ENCODE measurements around the gene ADAMTS13. TPM values are rescaled to one million over a fixed set of nuclear protein-coding genes. Genes with fewer than 3 reads are reported as not detected.
A peak's percentile ranks its signal among the peaks of the same experiment; 100 is the strongest.

ADAMTS13 gene
- total RNA-seq, 1 donor from 2014 or later = 2.0 TPM

DNA sequence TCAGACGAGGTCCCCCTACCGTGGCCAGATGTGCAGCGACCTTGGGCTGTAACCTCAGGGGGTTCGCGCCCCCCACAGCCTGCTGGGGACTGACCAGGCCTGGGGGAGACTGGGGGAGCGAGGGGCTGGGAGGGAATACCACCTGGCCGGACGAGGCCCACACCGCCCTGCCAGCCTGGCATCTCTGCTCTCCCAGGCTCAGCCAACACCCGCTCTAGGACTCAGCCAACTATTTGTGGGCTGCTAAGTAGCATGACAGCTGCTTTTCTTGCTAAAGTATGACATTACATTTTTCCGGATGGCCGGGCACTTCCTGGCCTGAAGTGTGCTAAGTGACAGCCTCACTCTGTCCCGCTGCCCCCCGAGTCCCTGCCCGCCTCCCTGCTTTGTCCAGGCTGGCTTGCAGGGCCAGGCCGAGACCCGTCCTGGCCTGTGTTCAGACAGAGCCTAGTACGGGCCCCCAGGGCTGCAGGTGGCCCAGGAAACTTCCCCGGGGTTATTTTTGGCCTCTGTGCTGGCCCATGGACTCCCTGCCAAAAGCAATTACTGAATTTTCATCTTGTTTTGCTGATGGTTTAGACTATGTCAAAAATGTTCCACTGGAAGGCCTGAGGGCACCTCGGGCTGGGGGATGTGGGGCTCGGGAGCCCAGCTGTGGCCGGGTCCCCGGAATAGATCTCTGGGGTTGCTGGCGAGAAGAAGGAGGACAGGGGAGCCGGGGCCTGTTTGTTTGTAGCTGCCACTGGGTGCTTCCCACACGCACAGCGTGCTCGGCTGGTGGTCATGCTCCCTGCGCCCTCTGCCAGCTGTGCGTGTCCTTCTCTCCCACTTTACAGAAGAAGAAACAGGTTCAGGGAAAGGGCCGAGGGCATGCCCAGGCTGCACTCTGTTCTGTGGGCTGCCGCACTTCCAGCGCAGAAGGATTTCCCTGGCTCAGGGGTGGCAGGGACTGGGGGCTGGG lies 70.2 kb downstream of the ADAMTS13 start:
- no peaks in the 10 kb centered on the region for H3K36me3 ChIP-seq
- TF ChIP-seq, protein P1, sequence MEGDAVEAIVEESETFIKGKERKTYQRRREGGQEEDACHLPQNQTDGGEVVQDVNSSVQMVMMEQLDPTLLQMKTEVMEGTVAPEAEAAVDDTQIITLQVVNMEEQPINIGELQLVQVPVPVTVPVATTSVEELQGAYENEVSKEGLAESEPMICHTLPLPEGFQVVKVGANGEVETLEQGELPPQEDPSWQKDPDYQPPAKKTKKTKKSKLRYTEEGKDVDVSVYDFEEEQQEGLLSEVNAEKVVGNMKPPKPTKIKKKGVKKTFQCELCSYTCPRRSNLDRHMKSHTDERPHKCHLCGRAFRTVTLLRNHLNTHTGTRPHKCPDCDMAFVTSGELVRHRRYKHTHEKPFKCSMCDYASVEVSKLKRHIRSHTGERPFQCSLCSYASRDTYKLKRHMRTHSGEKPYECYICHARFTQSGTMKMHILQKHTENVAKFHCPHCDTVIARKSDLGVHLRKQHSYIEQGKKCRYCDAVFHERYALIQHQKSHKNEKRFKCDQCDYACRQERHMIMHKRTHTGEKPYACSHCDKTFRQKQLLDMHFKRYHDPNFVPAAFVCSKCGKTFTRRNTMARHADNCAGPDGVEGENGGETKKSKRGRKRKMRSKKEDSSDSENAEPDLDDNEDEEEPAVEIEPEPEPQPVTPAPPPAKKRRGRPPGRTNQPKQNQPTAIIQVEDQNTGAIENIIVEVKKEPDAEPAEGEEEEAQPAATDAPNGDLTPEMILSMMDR (IDR thresholded peaks at IDR 0.05) = no peak
- DNase-seq (no peak), ATAC-seq (peak; percentile 10)
- intact Hi-C loops (cut with DNase I) = no loop called here
- H3K27ac ChIP-seq = peak overlapping the region; percentile 73
- no peaks in the 10 kb centered on the region for H3K27me3 ChIP-seq
- no peak overlapping the region for H3K4me3 ChIP-seq
- no peaks in the 10 kb centered on the region for H3K9me3 ChIP-seq
- H3K4me1 ChIP-seq = peaks cover 16% of the 10 kb centered on the region

GRCh38 chr9:133493428-133493827 lies 71.3 kb downstream of the ADAMTS13 start:
- H3K4me1 ChIP-seq = peaks cover 21% of the 10 kb centered on the region
- TF ChIP-seq, protein P1 (IDR thresholded peaks at IDR 0.05) = no peak
- ATAC-seq (no peak), DNase-seq (no peak)
- H3K27ac ChIP-seq = peak overlapping the region; percentile 73
- intact Hi-C loops (cut with DNase I) = no loop called here
- no peak overlapping the region for H3K4me3 ChIP-seq
- no peaks in the 10 kb centered on the region for H3K36me3 ChIP-seq
- H3K27me3 ChIP-seq = no peaks in the 10 kb centered on the region
- H3K9me3 ChIP-seq = no peaks in the 10 kb centered on the region

GRCh38 chr9:133493845-133494540 lies 71.8 kb downstream of the ADAMTS13 start:
- H3K4me1 ChIP-seq = peaks cover 26% of the 10 kb centered on the region
- intact Hi-C loops (cut with DNase I) = no loop called here
- ATAC-seq (no peak), DNase-seq (no peak)
- H3K36me3 ChIP-seq = no peaks in the 10 kb centered on the region
- TF ChIP-seq, protein P1 (IDR thresholded peaks at IDR 0.05) = no peak
- no peak overlapping the region for H3K4me3 ChIP-seq
- H3K27me3 ChIP-seq = no peaks in the 10 kb centered on the region
- H3K27ac ChIP-seq = no peak overlapping the region
- no peaks in the 10 kb centered on the region for H3K9me3 ChIP-seq

DNA sequence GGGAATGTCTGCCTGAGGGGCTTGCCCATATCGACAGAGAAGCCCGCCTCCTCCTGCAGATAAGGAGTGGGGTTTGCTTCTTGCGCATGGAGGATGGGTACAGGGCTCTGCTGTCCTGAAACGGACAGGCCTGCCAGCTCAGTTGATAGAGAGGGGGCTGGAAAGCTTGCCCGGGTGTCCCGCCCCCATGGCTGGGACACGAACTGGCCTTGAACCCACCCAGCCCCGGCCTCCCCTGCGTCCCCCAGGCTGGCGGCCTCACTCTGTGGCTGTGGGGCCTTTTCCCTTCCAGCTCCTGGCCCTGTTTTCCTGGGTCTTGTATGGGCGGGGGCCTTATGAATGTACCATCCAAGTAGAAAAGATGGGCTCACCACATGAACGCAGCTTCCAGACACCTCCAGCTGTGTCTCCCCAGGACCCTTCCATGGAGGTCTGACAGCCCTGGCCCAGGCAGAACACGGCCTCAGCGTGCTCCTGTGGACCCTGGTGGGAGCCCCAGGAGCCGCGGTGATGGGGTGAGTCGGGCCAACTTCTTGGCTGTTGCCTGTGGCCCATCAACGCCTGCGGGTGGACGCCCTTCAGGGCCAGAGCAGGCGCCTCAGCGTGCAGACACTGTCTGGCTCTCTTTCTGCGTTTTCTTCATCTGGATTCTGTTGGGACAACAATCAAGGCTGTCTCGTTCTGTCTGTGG lies 72.6 kb downstream of the ADAMTS13 start:
- Histone ChIP-seq H3K36me3 (no peaks in the 10 kb centered on the region), H3K4me3 (no peak overlapping the region), H3K9me3 (no peaks in the 10 kb centered on the region), H3K27me3 (no peaks in the 10 kb centered on the region), H3K4me1 (peaks cover 26% of the 10 kb centered on the region), H3K27ac (no peak overlapping the region)
- intact Hi-C loops (cut with DNase I) = no loop called here
- TF ChIP-seq, protein P1 (IDR thresholded peaks at IDR 0.05) = no peak
- ATAC-seq (no peak), DNase-seq (no peak)

Data from upper lobe of right lung (tissue), 1 donor.